ENCODE data around the gene SLC6A1.

- TF ChIP-seq SIN3A (IDR thresholded peaks at IDR 0.05; ENCODE audit: borderline replicate concordance, insufficient read depth, low read length) (no peak), POLR2AphosphoS5 (IDR thresholded peaks at IDR 0.05; ENCODE audit: low read depth, low read length) (no peak)
Measured at GRCh38 chr3:11088066-11088465, 95.5 kb downstream of the SLC6A1 start.

Measured in PFSK-1 (cell line).